ENCODE results near the gene MNT. TPM values are rescaled to one million over a fixed set of nuclear protein-coding genes. Genes with fewer than 3 reads are reported as not detected.

Gene MNT
- total and polyA plus RNA-seq, 2 experiments from 2014 or later: 5.7 to 6.4 TPM

- H3K4me1 Mint-ChIP-seq: peaks cover 6% of the 10 kb centered on the region
- no peak overlapping the region for H3K4me3 ChIP-seq
- DNase-seq (ENCODE audit: low spot score) (no peak), ATAC-seq (no peak)
- H3K4me2 ChIP-seq: no peak overlapping the region
- no peaks in the 10 kb centered on the region for H3K79me2 ChIP-seq (replicated peaks; ENCODE audit: insufficient read depth)
- no peak overlapping the region for H2AFZ ChIP-seq
- no peaks in the 10 kb centered on the region for H3K9me3 Mint-ChIP-seq
- H3K27ac Mint-ChIP-seq: no peak overlapping the region
- H3K27me3 Mint-ChIP-seq (ENCODE audit: insufficient read depth, low read depth, poor library complexity): peaks cover 8% of the 10 kb centered on the region
- TF ChIP-seq CTCF (conservative IDR thresholded peaks at IDR 0.05; ENCODE audit: low read depth in 2 of 2): no peak
- no peak for TF ChIP-seq CREB1 (CRISPR knock-in tag; IDR thresholded peaks at IDR 0.05; ENCODE audit: low read depth)
- no peak for TF ChIP-seq ZNF114 (CRISPR knock-in tag; IDR thresholded peaks at IDR 0.05)
- no peak for TF ChIP-seq EZH2phosphoT487 (IDR thresholded peaks at IDR 0.05; ENCODE audit: unreplicated experiment)
- no peak for TF ChIP-seq NANOG (IDR thresholded peaks at IDR 0.05; ENCODE audit: borderline replicate concordance)
- TF ChIP-seq, protein P1, sequence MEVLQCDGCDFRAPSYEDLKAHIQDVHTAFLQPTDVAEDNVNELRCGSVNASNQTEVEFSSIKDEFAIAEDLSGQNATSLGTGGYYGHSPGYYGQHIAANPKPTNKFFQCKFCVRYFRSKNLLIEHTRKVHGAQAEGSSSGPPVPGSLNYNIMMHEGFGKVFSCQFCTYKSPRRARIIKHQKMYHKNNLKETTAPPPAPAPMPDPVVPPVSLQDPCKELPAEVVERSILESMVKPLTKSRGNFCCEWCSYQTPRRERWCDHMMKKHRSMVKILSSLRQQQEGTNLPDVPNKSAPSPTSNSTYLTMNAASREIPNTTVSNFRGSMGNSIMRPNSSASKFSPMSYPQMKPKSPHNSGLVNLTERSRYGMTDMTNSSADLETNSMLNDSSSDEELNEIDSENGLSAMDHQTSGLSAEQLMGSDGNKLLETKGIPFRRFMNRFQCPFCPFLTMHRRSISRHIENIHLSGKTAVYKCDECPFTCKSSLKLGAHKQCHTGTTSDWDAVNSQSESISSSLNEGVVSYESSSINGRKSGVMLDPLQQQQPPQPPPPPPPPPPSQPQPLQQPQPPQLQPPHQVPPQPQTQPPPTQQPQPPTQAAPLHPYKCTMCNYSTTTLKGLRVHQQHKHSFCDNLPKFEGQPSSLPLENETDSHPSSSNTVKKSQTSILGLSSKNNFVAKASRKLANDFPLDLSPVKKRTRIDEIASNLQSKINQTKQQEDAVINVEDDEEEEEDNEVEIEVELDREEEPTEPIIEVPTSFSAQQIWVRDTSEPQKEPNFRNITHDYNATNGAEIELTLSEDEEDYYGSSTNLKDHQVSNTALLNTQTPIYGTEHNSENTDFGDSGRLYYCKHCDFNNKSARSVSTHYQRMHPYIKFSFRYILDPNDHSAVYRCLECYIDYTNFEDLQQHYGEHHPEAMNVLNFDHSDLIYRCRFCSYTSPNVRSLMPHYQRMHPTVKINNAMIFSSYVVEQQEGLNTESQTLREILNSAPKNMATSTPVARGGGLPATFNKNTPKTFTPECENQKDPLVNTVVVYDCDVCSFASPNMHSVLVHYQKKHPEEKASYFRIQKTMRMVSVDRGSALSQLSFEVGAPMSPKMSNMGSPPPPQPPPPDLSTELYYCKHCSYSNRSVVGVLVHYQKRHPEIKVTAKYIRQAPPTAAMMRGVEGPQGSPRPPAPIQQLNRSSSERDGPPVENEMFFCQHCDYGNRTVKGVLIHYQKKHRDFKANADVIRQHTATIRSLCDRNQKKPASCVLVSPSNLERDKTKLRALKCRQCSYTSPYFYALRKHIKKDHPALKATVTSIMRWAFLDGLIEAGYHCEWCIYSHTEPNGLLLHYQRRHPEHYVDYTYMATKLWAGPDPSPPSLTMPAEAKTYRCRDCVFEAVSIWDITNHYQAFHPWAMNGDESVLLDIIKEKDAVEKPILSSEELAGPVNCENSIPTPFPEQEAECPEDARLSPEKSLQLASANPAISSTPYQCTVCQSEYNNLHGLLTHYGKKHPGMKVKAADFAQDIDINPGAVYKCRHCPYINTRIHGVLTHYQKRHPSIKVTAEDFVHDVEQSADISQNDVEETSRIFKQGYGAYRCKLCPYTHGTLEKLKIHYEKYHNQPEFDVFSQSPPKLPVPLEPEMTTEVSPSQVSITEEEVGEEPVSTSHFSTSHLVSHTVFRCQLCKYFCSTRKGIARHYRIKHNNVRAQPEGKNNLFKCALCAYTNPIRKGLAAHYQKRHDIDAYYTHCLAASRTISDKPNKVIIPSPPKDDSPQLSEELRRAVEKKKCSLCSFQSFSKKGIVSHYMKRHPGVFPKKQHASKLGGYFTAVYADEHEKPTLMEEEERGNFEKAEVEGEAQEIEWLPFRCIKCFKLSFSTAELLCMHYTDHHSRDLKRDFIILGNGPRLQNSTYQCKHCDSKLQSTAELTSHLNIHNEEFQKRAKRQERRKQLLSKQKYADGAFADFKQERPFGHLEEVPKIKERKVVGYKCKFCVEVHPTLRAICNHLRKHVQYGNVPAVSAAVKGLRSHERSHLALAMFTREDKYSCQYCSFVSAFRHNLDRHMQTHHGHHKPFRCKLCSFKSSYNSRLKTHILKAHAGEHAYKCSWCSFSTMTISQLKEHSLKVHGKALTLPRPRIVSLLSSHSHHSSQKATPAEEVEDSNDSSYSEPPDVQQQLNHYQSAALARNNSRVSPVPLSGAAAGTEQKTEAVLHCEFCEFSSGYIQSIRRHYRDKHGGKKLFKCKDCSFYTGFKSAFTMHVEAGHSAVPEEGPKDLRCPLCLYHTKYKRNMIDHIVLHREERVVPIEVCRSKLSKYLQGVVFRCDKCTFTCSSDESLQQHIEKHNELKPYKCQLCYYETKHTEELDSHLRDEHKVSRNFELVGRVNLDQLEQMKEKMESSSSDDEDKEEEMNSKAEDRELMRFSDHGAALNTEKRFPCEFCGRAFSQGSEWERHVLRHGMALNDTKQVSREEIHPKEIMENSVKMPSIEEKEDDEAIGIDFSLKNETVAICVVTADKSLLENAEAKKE (CRISPR knock-in tag; IDR thresholded peaks at IDR 0.05): no peak
- H3K36me3 Mint-ChIP-seq (ENCODE audit: low read depth): no peaks in the 10 kb centered on the region
- H3K9me2 ChIP-seq (ENCODE audit: insufficient read depth): no peaks in the 10 kb centered on the region
- H3F3A ChIP-seq (replicated peaks; ENCODE audit: low read depth): no peaks in the 10 kb centered on the region
- no peak overlapping the region for H3K4me3 Mint-ChIP-seq
- H3K27me3 ChIP-seq (ENCODE audit: insufficient read depth): no peaks in the 10 kb centered on the region
- H3K27ac ChIP-seq (ENCODE audit: low read depth): no peak overlapping the region
- H3K4me1 ChIP-seq (ENCODE audit: insufficient read depth): no peaks in the 10 kb centered on the region
- H4K20me1 ChIP-seq (replicated peaks; ENCODE audit: insufficient read depth): no peaks in the 10 kb centered on the region
- H3K36me3 ChIP-seq (ENCODE audit: insufficient read depth): no peaks in the 10 kb centered on the region
These were observed 37.5 kb downstream of the MNT start for GRCh38 chr17:2363318-2363717.
